GM12878 (cell line): ENCODE data around the gene BCKDHA. TPM values are rescaled to one million over a fixed set of nuclear protein-coding genes. Genes with fewer than 3 reads are reported as not detected.

ENCODE experiments used
- ATAC-seq: fragments of 200-7000 bp; cut with Tn5 transposase; 3 replicates; pipeline ENCODE4 v1.9.1; 2020; ENCODE audit warnings: mild to moderate bottlenecking, moderate library complexity
- BruUV-seq: library from RNA; stranded (reverse); fragments of 400-500 nt; replicated peaks from 2 replicates; lab custom pipeline; 2021; lab: Mats Ljungman, UMichigan
- CTCF ChIA-PET: fragments of 300-600 bp; sonication (Branson Sonifier 250); formaldehyde crosslinking; extraction: SDS; loops from one replicate; lab custom pipeline; 2021; ENCODE audit warnings: inconsistent platforms; lab: Yijun Ruan, JAX
- POLR2A ChIA-PET: fragments of 350-600 bp; formaldehyde crosslinking; extraction: SDS; loops from one replicate; lab custom pipeline; 2021; ENCODE audit warnings: inconsistent platforms; lab: Charles Lee
- RAD21 ChIA-PET: fragments of 300-600 bp; sonication (Branson Sonifier 250); formaldehyde crosslinking; loops from one replicate; lab custom pipeline; 2023; ENCODE audit warnings: antibody characterized with exemption; ENCODE audit not compliant: unreplicated experiment; lab: Charles Lee
- SMC1A ChIA-PET: fragments of 300-600 bp; sonication (Branson Sonifier 250); formaldehyde crosslinking; loops from one replicate; lab custom pipeline; 2023; ENCODE audit not compliant: unreplicated experiment, uncharacterized antibody; lab: Charles Lee
- DNase-seq: peaks from one replicate; pipeline ENCODE4 v3.0.0-alpha.2; 2011; ENCODE audit warnings: low read depth, low spot score
- FAIRE-seq: peaks from 3 replicates; lab custom pipeline; 2011; peaks lifted over from hg19 to GRCh38; lab: Jason Lieb, UNC
- H2AFZ ChIP-seq: 2 replicates; pipeline ENCODE4 v1.6.0; 2011; ENCODE audit warnings: low read depth, low read length, control low read depth; ENCODE audit not compliant: control insufficient read depth
- H3K27ac ChIP-seq: 2 replicates; pipeline ENCODE4 v1.5.1; 2011; ENCODE audit warnings: control low read depth; ENCODE audit not compliant: control insufficient read depth, insufficient read depth
- H3K27me3 ChIP-seq, 2 experiments: replicated peaks in 1 of 2; 2 replicates each; pipeline versions ENCODE4 v1.6.0 to v1.6.1; 2011; ENCODE audit warnings: low read length in 1 of 2; ENCODE audit not compliant: control insufficient read depth in 2 of 2, insufficient read depth in 2 of 2
- H3K36me3 ChIP-seq, 2 experiments: 2 replicates each; pipeline ENCODE4 v1.5.1; 2011; ENCODE audit warnings: low read length in 1 of 2; ENCODE audit not compliant: control insufficient read depth in 2 of 2, insufficient read depth in 2 of 2
- H3K4me1 ChIP-seq: 2 replicates; pipeline ENCODE4 v1.6.1; 2011; ENCODE audit warnings: mild to moderate bottlenecking, low read length, moderate library complexity, mixed read lengths; ENCODE audit not compliant: control insufficient read depth, insufficient read depth
- H3K4me2 ChIP-seq: 2 replicates; pipeline ENCODE4 v1.6.0; 2011; ENCODE audit warnings: control low read depth; ENCODE audit not compliant: control insufficient read depth, insufficient read depth
- H3K4me3 ChIP-seq: fragments of 200-600 bp; sonication (generic); 2 replicates; pipeline ENCODE4 v1.5.1; 2016
- H3K79me2 ChIP-seq: 2 replicates; pipeline ENCODE4 v1.6.0; 2011; ENCODE audit warnings: low read length; ENCODE audit not compliant: control insufficient read depth, insufficient read depth
- H3K9ac ChIP-seq: 2 replicates; pipeline ENCODE4 v1.8.0; 2011; ENCODE audit warnings: low read length, control low read depth, mixed read lengths; ENCODE audit not compliant: control insufficient read depth, insufficient read depth
- H3K9me3 ChIP-seq: replicated peaks from 3 replicates; pipeline ENCODE4 v1.5.1; 2011; ENCODE audit warnings: mild to moderate bottlenecking, low read length; ENCODE audit not compliant: control insufficient read depth, insufficient read depth
- H4K20me1 ChIP-seq: 2 replicates; pipeline ENCODE4 v1.6.0; 2011; ENCODE audit not compliant: control insufficient read depth, insufficient read depth
- E4F1 ChIP-seq: fragments of 450-650 bp; IDR thresholded peaks from 2 replicates; pipeline ENCODE4 v1.6.1; 2018; ENCODE audit warnings: borderline replicate concordance, mild to moderate bottlenecking; ENCODE audit not compliant: partially characterized antibody
- HDGF ChIP-seq: fragments of 450-650 bp; IDR thresholded peaks from 2 replicates; pipeline ENCODE4 v1.6.1; 2016; ENCODE audit warnings: antibody characterized with exemption
- IKZF1 ChIP-seq: fragments of 450-650 bp; conservative IDR thresholded peaks from 2 replicates; pipeline ENCODE4 v1.6.1; 2017; ENCODE audit warnings: antibody characterized with exemption, mild to moderate bottlenecking
- NBN ChIP-seq: fragments of 450-650 bp; IDR thresholded peaks from 2 replicates; pipeline ENCODE4 v1.6.1; 2016
- POU2F2 ChIP-seq: IDR thresholded peaks from 3 replicates; pipeline ENCODE4 v1.6.1; 2011; ENCODE audit warnings: low read depth, mild to moderate bottlenecking, low read length, borderline replicate concordance
- TAF1 ChIP-seq: IDR thresholded peaks from 2 replicates; pipeline ENCODE4 v1.6.1; 2011; ENCODE audit warnings: mild to moderate bottlenecking, low read depth, low read length, borderline replicate concordance
- ZBED1 ChIP-seq: IDR thresholded peaks from 2 replicates; pipeline ENCODE4 v1.6.1; 2016; ENCODE audit warnings: borderline replicate concordance
- WGBS: methylation state at CpG from one replicate; pipeline ENCODE4 v1.1.6; 2016; ENCODE audit warnings: low lambda C conversion rate; ENCODE audit not compliant: insufficient replicate concordance, insufficient coverage; ENCODE audit errors: missing lambda C conversion rate; 5-methylcytosine and 5-hydroxymethylcytosine counted together
- in situ Hi-C: fragments of 300-500 bp; cut with MboI; formaldehyde crosslinking; loops from 9 replicates; pipeline ENCODE4 v1.14.3; 2018; ENCODE audit warnings: mixed read lengths
- intact Hi-C: fragments of 100-400 bp; cut with micrococcal nuclease; formaldehyde crosslinking; loops from one replicate; pipeline ENCODE4 v1.14.2; 2022; ENCODE audit not compliant: unreplicated experiment
- polyA plus RNA-seq, 11 experiments: library from polyadenylated mRNA; depleted of rRNA in 4 of 11; unstranded in 6 of 11; stranded (reverse) in 5 of 11; fragments of >200 nt; fragmentation: Nextera tagmentation in 4 of 11; fragmentation: Illumina TruSeq in 1 of 11; extraction: Ambion mirVana in 4 of 11; extraction: Trizol in 1 of 11; gene quantifications; 1 replicate in 1 of 11; 2 replicates in 10 of 11; pipeline versions ENCODE4 v1.2.1 to v1.2.3, GENCODE V29; 2011 to 2016; ENCODE audit warnings: inconsistent platforms in 2 of 11, missing spikeins in 2 of 11, low read depth in 1 of 11
- total RNA-seq, 4 experiments: library from RNA; depleted of rRNA in 3 of 4; stranded (reverse); fragments of >200 nt in 3 of 4; fragmentation: Illumina TruSeq in 1 of 4; extraction: Trizol in 1 of 4; gene quantifications; 2 replicates each; pipeline versions ENCODE4 v1.2.1 to v1.2.3, GENCODE V29; 2013 to 2021
- TF ChIP-seq, protein P1 (sequence below): fragments of 450-650 bp; IDR thresholded peaks from 2 replicates; pipeline ENCODE4 v1.6.1; 2016; ENCODE audit warnings: mild to moderate bottlenecking

Gene BCKDHA
- total and polyA plus RNA-seq, 10 of the 15 experiments (the other 5 are each of a cell fraction or from before 2014, with no cell fraction given), result 9.9 to 107 (median 46.4) TPM

- intact Hi-C loops, result no loop called here
- H3K4me3 ChIP-seq, result peak overlapping the region; percentile 32; the same call in 1 of the 2 replicates
- no peaks in the 10 kb centered on the region; the same call in 1 of the 2 replicates for H3K79me2 ChIP-seq
- peak; percentile 65 for ATAC-seq
- DNase-seq, result no peak
- ChIA-PET CTCF (interaction anchor here (1.6 to 1.9 kb wide), 2 partner anchors 20 to 21 kb away, joined by 4 read pairs; no protein-coding TSS in a partner anchor), POLR2A (interaction anchor here (0.8 to 1.5 kb wide), 4 partner anchors 12 to 121 kb away, joined by 3 to 9 read pairs (median 6); partner anchors contain the start of gene DMAC2), RAD21 (interaction anchor here (0.6 to 1.6 kb wide), 4 partner anchors 11 to 77 kb away, joined by 3 to 4 read pairs (median 3); partner anchors contain the start of gene DMAC2), SMC1A (no interaction called here)
- peak overlapping the region; percentile 69 for H3K9ac ChIP-seq
- H3K36me3 ChIP-seq, result peaks cover 11 to 16% of the 10 kb centered on the region in 2 experiments
- FAIRE-seq, result no peak
- BruUV-seq, result no TSS peak
- TF ChIP-seq IKZF1 (0 out of 2 replicates have a peak, but pooled peaks have one; percentile 13), HDGF (peak; percentile 86), POU2F2 (0 out of 3 replicates have a peak, but pooled peaks have one; percentile 18), NBN (peak; percentile 56), TAF1 (no peak), ZBED1 (no peak), E4F1 (peak; percentile 14)
- TF ChIP-seq, protein P1, sequence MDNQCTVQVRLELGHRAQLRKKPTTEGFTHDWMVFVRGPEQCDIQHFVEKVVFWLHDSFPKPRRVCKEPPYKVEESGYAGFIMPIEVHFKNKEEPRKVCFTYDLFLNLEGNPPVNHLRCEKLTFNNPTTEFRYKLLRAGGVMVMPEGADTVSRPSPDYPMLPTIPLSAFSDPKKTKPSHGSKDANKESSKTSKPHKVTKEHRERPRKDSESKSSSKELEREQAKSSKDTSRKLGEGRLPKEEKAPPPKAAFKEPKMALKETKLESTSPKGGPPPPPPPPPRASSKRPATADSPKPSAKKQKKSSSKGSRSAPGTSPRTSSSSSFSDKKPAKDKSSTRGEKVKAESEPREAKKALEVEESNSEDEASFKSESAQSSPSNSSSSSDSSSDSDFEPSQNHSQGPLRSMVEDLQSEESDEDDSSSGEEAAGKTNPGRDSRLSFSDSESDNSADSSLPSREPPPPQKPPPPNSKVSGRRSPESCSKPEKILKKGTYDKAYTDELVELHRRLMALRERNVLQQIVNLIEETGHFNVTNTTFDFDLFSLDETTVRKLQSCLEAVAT, result peak; percentile 56; the same call in 1 of the 2 replicates
- H2AFZ ChIP-seq, result peak overlapping the region; percentile 17; the same call in 1 of the 2 replicates
- peak overlapping the region; percentile 67 for H3K27ac ChIP-seq
- 54% methylated on average over 20 of the region's 23 CpGs for WGBS
- H3K27me3 ChIP-seq, result no peaks in the 10 kb centered on the region
- peak overlapping the region; percentile 52 for H3K4me2 ChIP-seq
- H3K4me1 ChIP-seq, result peaks cover 9% of the 10 kb centered on the region
- no peaks in the 10 kb centered on the region for H3K9me3 ChIP-seq
- no peaks in the 10 kb centered on the region; the same call in 1 of the 2 replicates for H4K20me1 ChIP-seq
- in situ Hi-C loops, result no loop called here
These were observed 30.2 kb downstream of the BCKDHA start for GRCh38 chr19:41427647-41428480.
